ENCODE results near the gene IFT122.
"Not testable (repeated sequence)": the region's sequence is repeated elsewhere in the genome, so short reads cannot be mapped to it uniquely, and the experiment has no call there.

IFT122 gene

DNA sequence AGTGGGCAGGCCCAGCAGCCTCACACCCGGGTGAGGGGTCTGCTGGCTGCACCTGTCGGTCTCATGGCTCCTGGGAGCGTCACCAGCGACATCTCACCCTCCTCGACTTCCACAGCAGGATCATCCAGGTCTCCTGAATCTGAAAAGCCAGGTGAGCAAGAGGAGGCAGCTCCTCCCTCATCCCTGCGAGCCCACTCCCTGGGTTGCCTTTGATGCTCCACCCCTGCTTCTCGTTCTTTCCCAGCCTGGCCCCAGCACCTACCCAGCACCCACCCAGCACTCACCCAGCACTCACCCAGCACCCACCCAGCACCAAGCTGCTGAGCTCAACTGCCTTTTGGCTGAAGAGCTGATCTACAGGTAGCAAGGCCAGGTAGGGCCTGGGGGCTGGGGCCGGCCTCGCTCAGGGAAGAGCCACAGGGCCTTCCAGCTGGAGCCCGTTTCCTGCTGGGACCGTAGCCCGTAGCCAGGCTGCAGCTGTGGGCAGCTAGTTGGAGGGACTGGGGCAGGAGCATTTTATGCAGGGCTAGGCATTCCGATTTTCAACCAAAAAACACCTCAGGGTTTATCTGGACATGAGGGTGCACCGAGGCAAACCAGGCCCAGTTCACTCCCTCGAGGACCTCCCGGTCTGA, 103.2 kb downstream of the IFT122 start, which contains the start of gene H1-8:
Gene H1-8, plus strand, starts transcription at position 20 of the 635 bp plus-strand sequence. Its CDS starts 44 bp downstream, at position 64.
- POLR2A ChIA-PET, result no interaction called here
- TF ChIP-seq TARDBP (IDR thresholded peaks at IDR 0.05) (no peak), NFRKB (IDR thresholded peaks at IDR 0.05) (no peak), HDGF (IDR thresholded peaks at IDR 0.05; ENCODE audit: borderline replicate concordance) (no peak), LEF1 (IDR thresholded peaks at IDR 0.05; ENCODE audit: borderline replicate concordance) (no peak), FOXA1 (IDR thresholded peaks at IDR 0.05) (no peak), ARNT (IDR thresholded peaks at IDR 0.05) (no peak), SUZ12 (IDR thresholded peaks at IDR 0.05) (no peak), PKNOX1 (IDR thresholded peaks at IDR 0.05) (no peak), BHLHE40 (IDR thresholded peaks at IDR 0.05; ENCODE audit: borderline replicate concordance) (no peak), FOXM1 (IDR thresholded peaks at IDR 0.05; ENCODE audit: borderline replicate concordance) (no peak), SP1 (IDR thresholded peaks at IDR 0.05) (no peak), L3MBTL2 (conservative IDR thresholded peaks at IDR 0.05) (no peak), ZNF384 (IDR thresholded peaks at IDR 0.05) (no peak), ELF4 (IDR thresholded peaks at IDR 0.05) (no peak), CTBP1 (IDR thresholded peaks at IDR 0.05; ENCODE audit: borderline replicate concordance) (no peak), FOXK2 (IDR thresholded peaks at IDR 0.05) (no peak)
- CTCF ChIA-PET, result no interaction called here
- no peak for DNase-seq (ENCODE audit: extremely low spot score)

- TF ChIP-seq HDGF (IDR thresholded peaks at IDR 0.05; ENCODE audit: borderline replicate concordance) (no peak), TARDBP (IDR thresholded peaks at IDR 0.05) (no peak), L3MBTL2 (conservative IDR thresholded peaks at IDR 0.05) (no peak), ARNT (IDR thresholded peaks at IDR 0.05) (no peak), PKNOX1 (IDR thresholded peaks at IDR 0.05) (no peak), ELF4 (IDR thresholded peaks at IDR 0.05) (no peak), SP1 (IDR thresholded peaks at IDR 0.05) (no peak), CTBP1 (IDR thresholded peaks at IDR 0.05; ENCODE audit: borderline replicate concordance) (no peak), BHLHE40 (IDR thresholded peaks at IDR 0.05; ENCODE audit: borderline replicate concordance) (no peak), ZNF384 (IDR thresholded peaks at IDR 0.05) (no peak), LEF1 (IDR thresholded peaks at IDR 0.05; ENCODE audit: borderline replicate concordance) (no peak), FOXK2 (IDR thresholded peaks at IDR 0.05) (no peak), SUZ12 (IDR thresholded peaks at IDR 0.05) (no peak), FOXA1 (IDR thresholded peaks at IDR 0.05) (no peak), FOXM1 (IDR thresholded peaks at IDR 0.05; ENCODE audit: borderline replicate concordance) (no peak)
- POLR2A ChIA-PET, result no interaction called here
- CTCF ChIA-PET, result no interaction called here
- DNase-seq (ENCODE audit: extremely low spot score), result no peak
Measured at GRCh38 chr3:129543999-129544398, 104.0 kb downstream of the IFT122 start.

DNA sequence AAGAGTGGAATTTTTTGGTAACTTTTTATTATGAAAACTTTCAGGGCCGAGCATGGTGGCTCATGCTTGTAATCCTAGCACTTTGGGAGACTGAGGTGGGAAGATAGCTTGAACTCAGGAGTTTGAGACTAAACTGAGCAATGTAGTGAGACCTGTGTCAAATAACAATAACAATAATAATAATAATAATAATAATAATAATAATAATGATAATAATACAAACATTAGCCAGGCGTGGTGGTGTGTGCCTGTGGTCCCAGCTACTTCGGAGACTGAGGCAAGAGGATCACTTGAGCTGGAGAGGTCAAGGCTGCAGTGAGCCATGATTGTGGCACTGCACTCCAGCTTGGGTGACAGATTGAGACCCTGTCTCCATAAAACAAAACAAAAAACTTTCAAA, 105.9 kb downstream of the IFT122 start:
- POLR2A ChIA-PET; DNase-seq (ENCODE audit: extremely low spot score); CTCF ChIA-PET: not testable (repeated sequence)

DNA sequence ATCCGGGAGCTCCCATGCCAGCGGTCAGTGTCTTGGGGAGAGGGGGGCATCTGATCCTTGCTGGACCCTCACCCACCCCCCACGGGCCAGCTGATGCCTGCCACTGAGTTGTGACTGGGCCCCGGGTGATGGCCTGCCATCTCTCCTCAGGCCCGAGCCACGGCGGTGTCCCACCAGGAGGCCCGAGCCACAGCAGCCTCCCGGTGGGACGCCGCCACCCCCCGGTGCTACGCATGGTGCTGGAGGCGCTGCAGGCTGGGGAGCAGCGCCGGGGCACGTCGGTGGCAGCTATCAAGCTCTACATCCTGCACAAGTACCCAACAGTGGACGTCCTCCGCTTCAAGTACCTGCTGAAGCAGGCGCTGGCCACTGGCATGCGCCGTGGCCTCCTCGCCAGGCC, 107.2 kb downstream of the IFT122 start:
- CTCF ChIA-PET, result interaction anchor here (0.7 kb wide), 1 partner anchor 107 kb away, joined by 3 read pairs; the partner anchor contains the start of genes IFT122 and MBD4
- no peak for DNase-seq (ENCODE audit: extremely low spot score)
- POLR2A ChIA-PET, result no interaction called here
- no peak for TF ChIP-seq FOXK2 (IDR thresholded peaks at IDR 0.05)
- TF ChIP-seq NFRKB (IDR thresholded peaks at IDR 0.05), result no peak
- no peak for TF ChIP-seq L3MBTL2 (conservative IDR thresholded peaks at IDR 0.05)
- TF ChIP-seq CTBP1 (IDR thresholded peaks at IDR 0.05; ENCODE audit: borderline replicate concordance), result no peak
- no peak for TF ChIP-seq TARDBP (IDR thresholded peaks at IDR 0.05)
- TF ChIP-seq SUZ12 (IDR thresholded peaks at IDR 0.05), result no peak
- TF ChIP-seq PKNOX1 (IDR thresholded peaks at IDR 0.05), result no peak
- TF ChIP-seq ARNT (IDR thresholded peaks at IDR 0.05), result no peak
- no peak for TF ChIP-seq FOXA1 (IDR thresholded peaks at IDR 0.05)
- no peak for TF ChIP-seq LEF1 (IDR thresholded peaks at IDR 0.05; ENCODE audit: borderline replicate concordance)
- no peak for TF ChIP-seq ZNF384 (IDR thresholded peaks at IDR 0.05)
- no peak for TF ChIP-seq HDGF (IDR thresholded peaks at IDR 0.05; ENCODE audit: borderline replicate concordance)
- no peak for TF ChIP-seq FOXM1 (IDR thresholded peaks at IDR 0.05; ENCODE audit: borderline replicate concordance)
- TF ChIP-seq BHLHE40 (IDR thresholded peaks at IDR 0.05; ENCODE audit: borderline replicate concordance), result no peak
- no peak for TF ChIP-seq ELF4 (IDR thresholded peaks at IDR 0.05)
- TF ChIP-seq SP1 (IDR thresholded peaks at IDR 0.05), result no peak

DNA sequence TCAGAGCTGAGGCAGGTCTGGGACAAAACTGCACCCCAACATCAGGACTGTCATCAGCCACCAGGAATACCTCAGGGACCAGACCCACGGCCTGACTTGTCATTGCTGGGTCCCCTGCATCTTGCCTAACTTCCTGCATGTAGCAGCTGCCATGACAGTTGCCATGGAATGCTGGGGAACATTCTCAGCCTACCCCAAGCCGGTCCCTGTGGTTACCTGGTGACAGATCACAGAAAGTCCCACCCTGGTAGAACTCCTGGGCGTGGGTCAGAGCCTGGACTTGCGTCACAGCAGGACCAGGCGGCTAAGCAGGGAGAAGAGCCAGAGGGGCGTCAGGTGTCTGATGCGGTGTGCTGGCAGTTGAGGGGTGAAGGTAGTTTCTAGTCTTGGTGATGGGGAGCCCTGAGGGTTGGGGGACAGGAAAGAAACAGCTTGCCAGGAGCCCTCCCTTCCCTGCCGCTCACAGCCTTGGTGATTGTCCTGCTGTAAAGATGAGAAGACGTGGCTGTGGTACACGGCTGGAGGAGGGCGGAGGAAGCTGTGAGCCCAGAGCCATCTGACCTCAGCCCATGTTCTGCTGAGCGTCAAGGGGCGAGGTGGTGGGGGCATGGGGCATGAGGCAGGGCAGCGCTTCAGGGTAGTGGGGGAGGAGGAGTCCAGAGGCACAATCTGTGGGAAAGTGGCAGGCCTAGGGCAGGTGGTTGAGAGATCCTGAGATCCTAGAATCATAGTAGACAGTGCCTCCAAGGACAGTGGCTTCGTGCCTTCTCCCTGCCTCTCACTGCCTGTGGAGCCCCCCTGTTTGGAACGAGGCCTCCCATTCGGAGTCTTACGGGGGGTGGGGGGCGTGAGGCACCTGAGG, 108.3 kb downstream of the IFT122 start:
- CTCF ChIA-PET, result no interaction called here
- TF ChIP-seq ZNF384 (IDR thresholded peaks at IDR 0.05), result no peak
- no peak for TF ChIP-seq BHLHE40 (IDR thresholded peaks at IDR 0.05; ENCODE audit: borderline replicate concordance)
- no peak for TF ChIP-seq CTBP1 (IDR thresholded peaks at IDR 0.05; ENCODE audit: borderline replicate concordance)
- TF ChIP-seq ELF4 (IDR thresholded peaks at IDR 0.05), result no peak
- TF ChIP-seq L3MBTL2 (conservative IDR thresholded peaks at IDR 0.05), result no peak
- no peak for TF ChIP-seq NFRKB (IDR thresholded peaks at IDR 0.05)
- POLR2A ChIA-PET, result no interaction called here
- no peak for DNase-seq (ENCODE audit: extremely low spot score)

Measured in HEK293T (cell line).